Measurements from ENCODE around the gene POPDC3.

DNA sequence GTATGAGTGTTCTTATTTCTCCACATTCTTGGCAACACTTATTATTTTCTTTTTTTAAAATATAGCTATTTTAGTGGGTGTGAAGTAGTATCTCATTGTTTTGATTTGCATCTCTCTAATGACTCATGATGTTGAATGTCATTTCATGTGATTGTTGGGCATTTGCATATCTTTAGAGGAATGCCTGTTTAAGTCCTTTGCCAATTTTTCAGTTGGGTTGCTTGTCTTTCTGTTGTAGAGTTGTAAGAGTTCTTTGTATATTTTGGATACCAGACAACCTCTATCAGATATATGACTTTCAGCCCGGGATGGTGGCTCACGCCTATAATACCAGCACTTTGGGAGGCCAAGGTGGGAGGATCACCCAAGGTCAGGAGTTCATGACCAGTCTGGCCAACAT, 5.1 kb upstream of the POPDC3 start:
- TF ChIP-seq POLR2A (IDR thresholded peaks at IDR 0.05), result no peak
- TF ChIP-seq, protein P1, sequence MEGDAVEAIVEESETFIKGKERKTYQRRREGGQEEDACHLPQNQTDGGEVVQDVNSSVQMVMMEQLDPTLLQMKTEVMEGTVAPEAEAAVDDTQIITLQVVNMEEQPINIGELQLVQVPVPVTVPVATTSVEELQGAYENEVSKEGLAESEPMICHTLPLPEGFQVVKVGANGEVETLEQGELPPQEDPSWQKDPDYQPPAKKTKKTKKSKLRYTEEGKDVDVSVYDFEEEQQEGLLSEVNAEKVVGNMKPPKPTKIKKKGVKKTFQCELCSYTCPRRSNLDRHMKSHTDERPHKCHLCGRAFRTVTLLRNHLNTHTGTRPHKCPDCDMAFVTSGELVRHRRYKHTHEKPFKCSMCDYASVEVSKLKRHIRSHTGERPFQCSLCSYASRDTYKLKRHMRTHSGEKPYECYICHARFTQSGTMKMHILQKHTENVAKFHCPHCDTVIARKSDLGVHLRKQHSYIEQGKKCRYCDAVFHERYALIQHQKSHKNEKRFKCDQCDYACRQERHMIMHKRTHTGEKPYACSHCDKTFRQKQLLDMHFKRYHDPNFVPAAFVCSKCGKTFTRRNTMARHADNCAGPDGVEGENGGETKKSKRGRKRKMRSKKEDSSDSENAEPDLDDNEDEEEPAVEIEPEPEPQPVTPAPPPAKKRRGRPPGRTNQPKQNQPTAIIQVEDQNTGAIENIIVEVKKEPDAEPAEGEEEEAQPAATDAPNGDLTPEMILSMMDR (IDR thresholded peaks at IDR 0.05), result no peak
- TF ChIP-seq EP300 (IDR thresholded peaks at IDR 0.05), result no peak
